HG02571 (cell line): ENCODE measurements around the gene ACTL6A.
A peak's percentile ranks its signal among the peaks of the same experiment; 100 is the strongest.
"Not testable (repeated sequence)": the region's sequence is repeated elsewhere in the genome, so short reads cannot be mapped to it uniquely, and the experiment has no call there.

ENCODE experiments used
- ATAC-seq: cut with Tn5 transposase; IDR thresholded peaks from one replicate; pipeline ENCODE4 v1.9.1; 2021; ENCODE audit warnings: mild to moderate bottlenecking, moderate library complexity; ENCODE audit not compliant: unreplicated experiment

ACTL6A gene

GRCh38 chr3:179562591-179563270, at the start of gene ACTL6A:
ACTL6A (plus strand) TSS chr3:179562926; CDS start chr3:179563093, 167 bp downstream.
- ATAC-seq: peak; percentile 97

GRCh38 chr3:179513862-179514261, 48.9 kb upstream of the ACTL6A start:
- ATAC-seq: no peak

GRCh38 chr3:179516461-179517251, 46.1 kb upstream of the ACTL6A start:
- ATAC-seq: not testable (repeated sequence)

GRCh38 chr3:179526482-179526881, 36.2 kb upstream of the ACTL6A start:
- no peak for ATAC-seq

- ATAC-seq: no peak
Measured at GRCh38 chr3:179526989-179527391, 35.7 kb upstream of the ACTL6A start.

GRCh38 chr3:179528772-179529171, 34.0 kb upstream of the ACTL6A start:
- no peak for ATAC-seq

- ATAC-seq: no peak
Measured at GRCh38 chr3:179531576-179531975, 31.1 kb upstream of the ACTL6A start.

- ATAC-seq: no peak
Measured at GRCh38 chr3:179533274-179533673, 29.5 kb upstream of the ACTL6A start.

- no peak for ATAC-seq
Measured at GRCh38 chr3:179536256-179536655, 26.5 kb upstream of the ACTL6A start.

GRCh38 chr3:179541094-179541493, 21.6 kb upstream of the ACTL6A start:
- ATAC-seq: no peak

- no peak for ATAC-seq
Measured at GRCh38 chr3:179541596-179541995, 21.1 kb upstream of the ACTL6A start.

GRCh38 chr3:179542375-179542774, 20.4 kb upstream of the ACTL6A start:
- ATAC-seq: no peak

GRCh38 chr3:179544981-179545645, 17.6 kb upstream of the ACTL6A start:
- no peak for ATAC-seq

GRCh38 chr3:179546814-179547241, 15.9 kb upstream of the ACTL6A start:
- no peak for ATAC-seq

- ATAC-seq: no peak
Measured at GRCh38 chr3:179551349-179552105, 11.2 kb upstream of the ACTL6A start.

GRCh38 chr3:179558742-179559364, 3.9 kb upstream of the ACTL6A start:
- ATAC-seq: no peak

- no peak for ATAC-seq
Measured at GRCh38 chr3:179560791-179561190, 1.9 kb upstream of the ACTL6A start.

- ATAC-seq: peak; percentile 44
Measured at GRCh38 chr3:179563271-179563783, 601 bp downstream of the ACTL6A start.

GRCh38 chr3:179565496-179565895, 2.8 kb downstream of the ACTL6A start:
- no peak for ATAC-seq

- no peak for ATAC-seq
Measured at GRCh38 chr3:179580992-179581391, 18.3 kb downstream of the ACTL6A start.
